Mammary epithelial cell (primary cell): ENCODE results near the gene ANKLE2.

Experiments
- CTCF ChIP-seq, 2 donors: IDR thresholded peaks in 1 of 2; conservative IDR thresholded peaks in 1 of 2; 2 replicates each; pipeline ENCODE4 v1.5.1; 2011 to 2012; ENCODE audit warnings: inconsistent platforms in 2 of 2, low read length in 2 of 2, mild to moderate bottlenecking in 2 of 2, control low read depth in 1 of 2, low read depth in 1 of 2; ENCODE audit not compliant: insufficient read depth in 1 of 2; ENCODE audit errors: extremely low read depth in 1 of 2
- EZH2 ChIP-seq: IDR thresholded peaks from 2 replicates; pipeline ENCODE4 v1.6.1; 2012; ENCODE audit warnings: low read length, inconsistent platforms, borderline replicate concordance

GRCh38 chr12:132724506-132725241, 37.0 kb downstream of the ANKLE2 start:
- TF ChIP-seq CTCF (conservative IDR thresholded peaks at IDR 0.05 in 1 of 2, IDR thresholded peaks at IDR 0.05 in 1 of 2; ENCODE audit: extremely low read depth in 1 of 2, insufficient read depth in 1 of 2, low read depth in 1 of 2, low read length in 2 of 2) (no peak), EZH2 (no peak)
